Astrocyte (in vitro differentiated cells and primary cell): ENCODE measurements around the gene MYL10.

Experiments used
- EZH2 ChIP-seq: IDR thresholded peaks from 2 replicates; pipeline ENCODE4 v1.6.1; 2012; ENCODE audit warnings: mild to moderate bottlenecking, low read length, inconsistent platforms; ENCODE audit not compliant: insufficient read depth
- TF ChIP-seq, protein P1 (sequence below): IDR thresholded peaks from 2 replicates; pipeline ENCODE4 v1.5.1; 2011; ENCODE audit warnings: low read depth, mild to moderate bottlenecking, inconsistent platforms, low read length, moderate library complexity; ENCODE audit not compliant: insufficient read depth

DNA sequence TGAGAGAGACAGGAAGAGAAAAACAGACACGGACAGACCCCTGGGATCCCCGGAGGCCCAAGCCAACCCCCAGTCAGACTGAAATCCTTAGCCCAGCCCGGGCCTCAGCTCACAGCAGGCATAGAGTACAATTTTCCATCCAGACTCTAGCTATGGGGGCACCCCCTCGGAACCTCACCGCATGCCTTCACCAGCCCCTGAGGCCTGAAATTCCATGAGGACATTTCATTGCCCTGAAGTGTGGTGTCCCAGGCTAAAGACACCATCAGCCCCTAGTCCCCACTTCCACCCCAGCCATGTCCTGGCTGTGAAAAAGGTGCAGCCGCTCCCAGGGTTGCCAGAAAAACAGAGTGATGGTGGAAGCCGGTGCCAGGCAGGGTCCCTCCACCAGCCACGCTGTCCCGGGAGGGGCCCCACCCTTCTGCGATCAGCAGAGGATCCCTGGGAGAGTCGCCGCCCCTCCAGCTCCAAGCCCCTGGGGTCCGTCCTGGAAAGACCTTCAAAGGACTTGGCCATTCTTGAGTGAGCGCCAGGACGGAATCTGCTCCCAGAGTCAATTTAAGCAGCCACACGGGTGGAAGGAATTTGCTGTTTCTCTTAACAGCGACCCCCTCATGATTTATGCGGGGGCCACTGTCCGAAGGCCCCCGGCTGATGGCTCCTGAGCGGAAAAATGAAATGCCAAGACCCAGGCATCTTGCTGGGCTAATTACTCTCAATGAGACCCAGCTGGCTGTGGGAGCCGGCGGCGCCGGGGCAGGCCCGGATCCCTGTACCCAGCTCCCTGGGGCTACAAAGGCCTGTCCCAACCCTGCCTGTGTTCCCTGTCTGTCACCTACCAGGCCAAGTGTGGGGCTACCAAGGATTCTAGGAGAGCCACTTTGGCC lies 23.2 kb downstream of the MYL10 start:
- TF ChIP-seq, protein P1, sequence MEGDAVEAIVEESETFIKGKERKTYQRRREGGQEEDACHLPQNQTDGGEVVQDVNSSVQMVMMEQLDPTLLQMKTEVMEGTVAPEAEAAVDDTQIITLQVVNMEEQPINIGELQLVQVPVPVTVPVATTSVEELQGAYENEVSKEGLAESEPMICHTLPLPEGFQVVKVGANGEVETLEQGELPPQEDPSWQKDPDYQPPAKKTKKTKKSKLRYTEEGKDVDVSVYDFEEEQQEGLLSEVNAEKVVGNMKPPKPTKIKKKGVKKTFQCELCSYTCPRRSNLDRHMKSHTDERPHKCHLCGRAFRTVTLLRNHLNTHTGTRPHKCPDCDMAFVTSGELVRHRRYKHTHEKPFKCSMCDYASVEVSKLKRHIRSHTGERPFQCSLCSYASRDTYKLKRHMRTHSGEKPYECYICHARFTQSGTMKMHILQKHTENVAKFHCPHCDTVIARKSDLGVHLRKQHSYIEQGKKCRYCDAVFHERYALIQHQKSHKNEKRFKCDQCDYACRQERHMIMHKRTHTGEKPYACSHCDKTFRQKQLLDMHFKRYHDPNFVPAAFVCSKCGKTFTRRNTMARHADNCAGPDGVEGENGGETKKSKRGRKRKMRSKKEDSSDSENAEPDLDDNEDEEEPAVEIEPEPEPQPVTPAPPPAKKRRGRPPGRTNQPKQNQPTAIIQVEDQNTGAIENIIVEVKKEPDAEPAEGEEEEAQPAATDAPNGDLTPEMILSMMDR: no peak
- TF ChIP-seq EZH2: no peak
